ENCODE results near the gene RIN3. TPM values are rescaled to one million over a fixed set of nuclear protein-coding genes. Genes with fewer than 3 reads are reported as not detected.

Gene RIN3
- total RNA-seq, 1 experiment from 2014 or later, result 10.9 TPM

DNA sequence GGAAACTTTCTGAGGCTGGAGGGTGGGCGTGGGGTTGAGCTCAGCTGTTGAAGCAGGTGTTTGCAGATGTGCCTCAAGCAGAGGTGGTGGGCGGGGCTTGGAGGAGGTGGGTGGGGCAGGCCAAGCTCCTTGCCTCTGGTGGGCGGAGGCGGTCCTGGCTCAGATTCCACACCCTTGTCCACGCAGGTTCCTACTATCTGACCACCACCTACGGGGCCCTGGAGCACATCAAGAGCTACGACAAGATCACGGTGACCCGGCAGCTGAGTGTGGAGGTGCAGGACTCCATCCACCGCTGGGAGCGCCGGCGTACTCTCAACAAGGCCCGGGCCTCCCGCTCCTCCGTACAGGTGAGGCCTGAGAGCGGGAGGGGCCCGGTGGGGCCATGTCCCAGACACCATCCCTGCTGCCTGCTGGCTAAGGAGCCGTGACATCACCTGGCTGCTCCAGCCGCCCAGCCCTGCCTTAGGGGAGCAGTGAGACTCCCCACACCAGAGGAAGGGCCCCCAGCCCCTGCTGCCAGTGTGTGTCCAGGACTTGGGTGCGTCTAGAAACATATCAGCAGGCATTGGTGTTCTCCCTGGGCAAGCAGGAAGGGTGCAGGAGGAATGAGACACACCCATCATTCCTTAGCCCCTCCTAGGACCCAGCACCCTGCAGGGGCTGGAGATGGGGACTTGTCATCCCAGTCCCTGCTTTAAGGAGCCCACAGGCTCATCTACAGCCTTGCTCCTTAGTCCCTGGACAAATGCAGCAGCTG lies 171.4 kb downstream of the RIN3 start:
- Histone ChIP-seq H3K4me3 (ENCODE audit: low read depth in 2 of 2, low read length in 2 of 2) (no peak overlapping the region), H3K27me3 (ENCODE audit: control insufficient read depth, insufficient read depth, low read length) (no peaks in the 10 kb centered on the region), H3K27ac (ENCODE audit: low read length) (no peak overlapping the region), H3K4me1 (ENCODE audit: control insufficient read depth, insufficient read depth, low read length) (no peaks in the 10 kb centered on the region), H3K36me3 (ENCODE audit: control insufficient read depth, insufficient read depth, low read length) (no peaks in the 10 kb centered on the region), H3K9me3 (ENCODE audit: control insufficient read depth, insufficient read depth, low read depth, low read length) (no peaks in the 10 kb centered on the region)
- ChIA-PET POLR2A (no interaction called here), CTCF (interaction anchor here (0.6 kb wide), 1 partner anchor 1023 kb away, joined by 3 read pairs; no protein-coding TSS in a partner anchor)
- DNase-seq (ENCODE audit: low read depth, low spot score) (no peak), ATAC-seq (no peak)
- no peak for TF ChIP-seq TCF7L2 (IDR thresholded peaks at IDR 0.05; ENCODE audit: low read depth, low read length)
- no peak for TF ChIP-seq SIN3A (IDR thresholded peaks at IDR 0.05; ENCODE audit: borderline replicate concordance, insufficient read depth, low read depth, low read length)
- TF ChIP-seq, protein P1, sequence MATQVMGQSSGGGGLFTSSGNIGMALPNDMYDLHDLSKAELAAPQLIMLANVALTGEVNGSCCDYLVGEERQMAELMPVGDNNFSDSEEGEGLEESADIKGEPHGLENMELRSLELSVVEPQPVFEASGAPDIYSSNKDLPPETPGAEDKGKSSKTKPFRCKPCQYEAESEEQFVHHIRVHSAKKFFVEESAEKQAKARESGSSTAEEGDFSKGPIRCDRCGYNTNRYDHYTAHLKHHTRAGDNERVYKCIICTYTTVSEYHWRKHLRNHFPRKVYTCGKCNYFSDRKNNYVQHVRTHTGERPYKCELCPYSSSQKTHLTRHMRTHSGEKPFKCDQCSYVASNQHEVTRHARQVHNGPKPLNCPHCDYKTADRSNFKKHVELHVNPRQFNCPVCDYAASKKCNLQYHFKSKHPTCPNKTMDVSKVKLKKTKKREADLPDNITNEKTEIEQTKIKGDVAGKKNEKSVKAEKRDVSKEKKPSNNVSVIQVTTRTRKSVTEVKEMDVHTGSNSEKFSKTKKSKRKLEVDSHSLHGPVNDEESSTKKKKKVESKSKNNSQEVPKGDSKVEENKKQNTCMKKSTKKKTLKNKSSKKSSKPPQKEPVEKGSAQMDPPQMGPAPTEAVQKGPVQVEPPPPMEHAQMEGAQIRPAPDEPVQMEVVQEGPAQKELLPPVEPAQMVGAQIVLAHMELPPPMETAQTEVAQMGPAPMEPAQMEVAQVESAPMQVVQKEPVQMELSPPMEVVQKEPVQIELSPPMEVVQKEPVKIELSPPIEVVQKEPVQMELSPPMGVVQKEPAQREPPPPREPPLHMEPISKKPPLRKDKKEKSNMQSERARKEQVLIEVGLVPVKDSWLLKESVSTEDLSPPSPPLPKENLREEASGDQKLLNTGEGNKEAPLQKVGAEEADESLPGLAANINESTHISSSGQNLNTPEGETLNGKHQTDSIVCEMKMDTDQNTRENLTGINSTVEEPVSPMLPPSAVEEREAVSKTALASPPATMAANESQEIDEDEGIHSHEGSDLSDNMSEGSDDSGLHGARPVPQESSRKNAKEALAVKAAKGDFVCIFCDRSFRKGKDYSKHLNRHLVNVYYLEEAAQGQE (IDR thresholded peaks at IDR 0.05; ENCODE audit: insufficient read depth in 1 of 2, low read depth in 2 of 2, low read length in 1 of 2), result no peak
- TF ChIP-seq POLR2AphosphoS5 (IDR thresholded peaks at IDR 0.05; ENCODE audit: low read depth, low read length), result no peak
- TF ChIP-seq, protein P2, sequence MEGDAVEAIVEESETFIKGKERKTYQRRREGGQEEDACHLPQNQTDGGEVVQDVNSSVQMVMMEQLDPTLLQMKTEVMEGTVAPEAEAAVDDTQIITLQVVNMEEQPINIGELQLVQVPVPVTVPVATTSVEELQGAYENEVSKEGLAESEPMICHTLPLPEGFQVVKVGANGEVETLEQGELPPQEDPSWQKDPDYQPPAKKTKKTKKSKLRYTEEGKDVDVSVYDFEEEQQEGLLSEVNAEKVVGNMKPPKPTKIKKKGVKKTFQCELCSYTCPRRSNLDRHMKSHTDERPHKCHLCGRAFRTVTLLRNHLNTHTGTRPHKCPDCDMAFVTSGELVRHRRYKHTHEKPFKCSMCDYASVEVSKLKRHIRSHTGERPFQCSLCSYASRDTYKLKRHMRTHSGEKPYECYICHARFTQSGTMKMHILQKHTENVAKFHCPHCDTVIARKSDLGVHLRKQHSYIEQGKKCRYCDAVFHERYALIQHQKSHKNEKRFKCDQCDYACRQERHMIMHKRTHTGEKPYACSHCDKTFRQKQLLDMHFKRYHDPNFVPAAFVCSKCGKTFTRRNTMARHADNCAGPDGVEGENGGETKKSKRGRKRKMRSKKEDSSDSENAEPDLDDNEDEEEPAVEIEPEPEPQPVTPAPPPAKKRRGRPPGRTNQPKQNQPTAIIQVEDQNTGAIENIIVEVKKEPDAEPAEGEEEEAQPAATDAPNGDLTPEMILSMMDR (IDR thresholded peaks at IDR 0.05), result no peak
- in situ Hi-C loops (cut with HindIII; ENCODE audit: low pct_unique_long_range_greater_than_20kb, low sequenced_read_pairs), result no loop called here
- intact Hi-C loops (cut with micrococcal nuclease; ENCODE audit: unreplicated experiment), result no loop called here
- no TSS peak for BruUV-seq (replicated peaks)

DNA sequence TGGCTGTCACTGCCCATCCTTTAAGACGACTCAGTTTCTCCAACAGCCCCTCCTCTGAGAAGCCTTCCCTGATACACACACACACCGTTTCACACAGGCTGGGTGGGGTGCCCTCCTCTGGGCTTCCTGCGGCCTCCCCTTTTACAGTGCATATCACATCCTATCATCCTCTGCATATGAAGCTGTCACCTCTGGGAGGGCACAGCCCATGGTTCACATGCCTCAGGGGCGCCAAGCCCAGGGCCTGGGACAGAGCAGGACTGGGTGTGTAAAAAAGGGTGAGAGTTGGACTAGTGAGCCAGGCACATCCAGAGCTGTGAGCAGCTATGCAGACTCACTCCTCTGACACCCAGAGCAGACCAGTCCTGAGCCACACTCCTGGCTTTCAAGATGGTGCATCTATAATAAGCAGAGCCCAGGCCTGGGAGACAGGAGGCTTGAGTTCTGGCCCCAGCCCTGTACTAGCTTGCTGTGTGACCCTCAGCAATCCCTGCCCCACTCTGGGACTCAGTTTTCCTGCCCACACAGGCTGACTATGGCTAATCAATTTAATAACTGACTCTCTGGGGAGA lies 172.3 kb downstream of the RIN3 start:
- no peaks in the 10 kb centered on the region for H3K9me3 ChIP-seq (ENCODE audit: control insufficient read depth, insufficient read depth, low read depth, low read length)
- CTCF ChIA-PET, result interaction anchor here (0.5 kb wide), 1 partner anchor 42 kb away, joined by 3 read pairs; no protein-coding TSS in a partner anchor
- no peaks in the 10 kb centered on the region for H3K4me1 ChIP-seq (ENCODE audit: control insufficient read depth, insufficient read depth, low read length)
- no peaks in the 10 kb centered on the region for H3K36me3 ChIP-seq (ENCODE audit: control insufficient read depth, insufficient read depth, low read length)
- TF ChIP-seq, protein P2 (IDR thresholded peaks at IDR 0.05), result no peak
- TF ChIP-seq, protein P1 (IDR thresholded peaks at IDR 0.05; ENCODE audit: insufficient read depth in 1 of 2, low read depth in 2 of 2, low read length in 1 of 2), result no peak
- no peak for TF ChIP-seq SIN3A (IDR thresholded peaks at IDR 0.05; ENCODE audit: borderline replicate concordance, insufficient read depth, low read depth, low read length)
- no peak for TF ChIP-seq TCF7L2 (IDR thresholded peaks at IDR 0.05; ENCODE audit: low read depth, low read length)
- TF ChIP-seq POLR2AphosphoS5 (IDR thresholded peaks at IDR 0.05; ENCODE audit: low read depth, low read length), result no peak
- no peak overlapping the region for H3K4me3 ChIP-seq (ENCODE audit: low read depth in 2 of 2, low read length in 2 of 2)
- ATAC-seq (no peak), DNase-seq (ENCODE audit: low read depth, low spot score) (no peak)
- intact Hi-C loops (cut with micrococcal nuclease; ENCODE audit: unreplicated experiment) (no loop called here), in situ Hi-C loops (cut with HindIII; ENCODE audit: low pct_unique_long_range_greater_than_20kb, low sequenced_read_pairs) (no loop called here)
- no TSS peak for BruUV-seq (replicated peaks)
- H3K27me3 ChIP-seq (ENCODE audit: control insufficient read depth, insufficient read depth, low read length), result no peaks in the 10 kb centered on the region
- POLR2A ChIA-PET, result no interaction called here
- H3K27ac ChIP-seq (ENCODE audit: low read length), result no peak overlapping the region

Data from Panc1 (cell line).